Measurements from ENCODE around the gene NKAIN4.

- TF ChIP-seq CTCF (IDR thresholded peaks at IDR 0.05; ENCODE audit: low read depth, low read length, missing input control) (no peak), EGR1 (IDR thresholded peaks at IDR 0.05; ENCODE audit: low read depth in 2 of 2) (no peak), RAD21 (IDR thresholded peaks at IDR 0.05) (no peak), MAX (IDR thresholded peaks at IDR 0.05) (no peak), REST (IDR thresholded peaks at IDR 0.05) (no peak), FOXA1 (IDR thresholded peaks at IDR 0.05) (no peak), JUND (IDR thresholded peaks at IDR 0.05) (no peak), TAF1 (conservative IDR thresholded peaks at IDR 0.05) (no peak)
Observed at GRCh38 chr20:63220696-63221399, 33.4 kb downstream of the NKAIN4 start.
